Mesenchymal stem cell (in vitro differentiated cells and primary cell): ENCODE measurements around the gene PCDHGB1.
A peak's percentile ranks its signal among the peaks of the same experiment; 100 is the strongest.

Experiments
- DNase-seq: peaks from one replicate; pipeline ENCODE4 v3.0.0-alpha.2; 2013
- H2AFZ ChIP-seq: one replicate; pipeline ENCODE4 v1.6.1; 2013; ENCODE audit warnings: low read depth, mild to moderate bottlenecking, control low read depth, inconsistent platforms, low read length, moderate library complexity
- H2AK5ac ChIP-seq: 2 replicates; pipeline ENCODE4 v1.6.1; 2013; ENCODE audit warnings: low read length, moderate library complexity, mild to moderate bottlenecking, inconsistent platforms; ENCODE audit not compliant: severe bottlenecking
- H2BK120ac ChIP-seq: one replicate; pipeline ENCODE4 v1.6.1; 2013; ENCODE audit warnings: low read depth, mild to moderate bottlenecking, inconsistent platforms, low read length, moderate library complexity
- H2BK12ac ChIP-seq, 2 experiments: one replicate each; pipeline ENCODE4 v1.6.1; 2013; ENCODE audit warnings: inconsistent platforms in 2 of 2, low read length in 2 of 2, mild to moderate bottlenecking in 2 of 2, moderate library complexity in 2 of 2, control low read depth in 1 of 2
- H2BK15ac ChIP-seq: one replicate; pipeline ENCODE4 v1.6.1; 2013; ENCODE audit warnings: mild to moderate bottlenecking, low read depth, inconsistent platforms; ENCODE audit not compliant: poor library complexity, severe bottlenecking
- H2BK5ac ChIP-seq: 2 replicates; pipeline ENCODE4 v1.6.1; 2013; ENCODE audit warnings: low read depth, mild to moderate bottlenecking, low read length, control low read depth, inconsistent platforms; ENCODE audit not compliant: poor library complexity, severe bottlenecking
- H3K14ac ChIP-seq, 2 experiments: one replicate each; pipeline ENCODE4 v1.6.1; 2013; ENCODE audit warnings: inconsistent platforms in 2 of 2, low read length in 2 of 2, control low read depth in 1 of 2, mild to moderate bottlenecking in 1 of 2, moderate library complexity in 1 of 2
- H3K18ac ChIP-seq, 2 experiments: one replicate each; pipeline ENCODE4 v1.6.1; 2013; ENCODE audit warnings: inconsistent platforms in 2 of 2, low read length in 2 of 2, control low read depth in 1 of 2, low read depth in 1 of 2, mild to moderate bottlenecking in 1 of 2
- H3K23ac ChIP-seq, 2 experiments: one replicate each; pipeline ENCODE4 v1.6.1; 2013; ENCODE audit warnings: inconsistent platforms in 2 of 2, low read length in 2 of 2, mild to moderate bottlenecking in 2 of 2, moderate library complexity in 2 of 2, control low read depth in 1 of 2
- H3K27ac ChIP-seq: 2 replicates; pipeline ENCODE4 v1.5.1; 2013; ENCODE audit warnings: mild to moderate bottlenecking, moderate library complexity, low read length, control low read depth, inconsistent platforms; ENCODE audit not compliant: poor library complexity, severe bottlenecking
- H3K27me3 ChIP-seq, 2 experiments: 2 replicates each; pipeline versions ENCODE4 v1.6.1 to v1.7.0; 2013; ENCODE audit warnings: low read length in 2 of 2, mild to moderate bottlenecking in 2 of 2, moderate library complexity in 2 of 2, control low read depth in 1 of 2, inconsistent platforms in 1 of 2; ENCODE audit not compliant: control insufficient read depth in 1 of 2, insufficient read depth in 1 of 2
- H3K36me3 ChIP-seq, 2 experiments: 2 replicates each; pipeline versions ENCODE4 v1.6.1 to v1.7.0; 2013; ENCODE audit warnings: low read length in 2 of 2, control low read depth in 1 of 2, inconsistent platforms in 1 of 2, low read depth in 1 of 2, mild to moderate bottlenecking in 1 of 2; ENCODE audit not compliant: insufficient read depth in 2 of 2, control insufficient read depth in 1 of 2
- H3K4ac ChIP-seq, 2 experiments: one replicate each; pipeline ENCODE4 v1.6.1; 2013; ENCODE audit warnings: inconsistent platforms in 2 of 2, low read length in 2 of 2, mild to moderate bottlenecking in 2 of 2, moderate library complexity in 2 of 2, control low read depth in 1 of 2, low read depth in 1 of 2
- H3K4me1 ChIP-seq: 2 replicates; pipeline ENCODE4 v1.6.1; 2013; ENCODE audit warnings: low read depth, low read length, control low read depth; ENCODE audit not compliant: control insufficient read depth, insufficient read depth
- H3K4me2 ChIP-seq: 2 replicates; pipeline ENCODE4 v1.6.1; 2013; ENCODE audit warnings: low read length, mild to moderate bottlenecking, inconsistent platforms; ENCODE audit not compliant: poor library complexity, severe bottlenecking
- H3K4me3 ChIP-seq, 2 experiments: 2 replicates each; pipeline versions ENCODE4 v1.5.1 to v1.7.0; 2013; ENCODE audit warnings: low read length in 2 of 2, mild to moderate bottlenecking in 2 of 2, control low read depth in 1 of 2, low read depth in 1 of 2; ENCODE audit not compliant: insufficient read depth in 1 of 2
- H3K79me1 ChIP-seq: replicated peaks from 2 replicates; pipeline ENCODE4 v1.6.1; 2013; ENCODE audit warnings: mild to moderate bottlenecking, control low read depth, low read length, inconsistent platforms; ENCODE audit not compliant: poor library complexity, severe bottlenecking
- H3K9ac ChIP-seq: 2 replicates; pipeline ENCODE4 v1.7.0; 2013; ENCODE audit warnings: mild to moderate bottlenecking, low read length, moderate library complexity
- H3K9me3 ChIP-seq: 2 replicates; pipeline ENCODE4 v1.7.0; 2013; ENCODE audit warnings: mild to moderate bottlenecking, low read length; ENCODE audit not compliant: control insufficient read depth
- H4K8ac ChIP-seq: one replicate; pipeline ENCODE4 v1.6.1; 2013; ENCODE audit warnings: inconsistent platforms, mild to moderate bottlenecking, low read length, moderate library complexity
- H4K91ac ChIP-seq: one replicate; pipeline ENCODE4 v1.6.1; 2013; ENCODE audit warnings: mild to moderate bottlenecking, low read length, inconsistent platforms
- WGBS: methylation state at CpG from one replicate; pipeline ENCODE4 v1.1.7; 2013; ENCODE audit warnings: mixed read lengths; 5-methylcytosine and 5-hydroxymethylcytosine counted together

PCDHGB1 gene

GRCh38 chr5:141371572-141372475 lies 21.9 kb downstream of the PCDHGB1 start:
- no peak overlapping the region for H2AFZ ChIP-seq
- peak overlapping the region; percentile 30 to 31 for H3K4me3 ChIP-seq
- no peak overlapping the region for H2BK5ac ChIP-seq
- H3K14ac ChIP-seq: no peak overlapping the region
- no peak overlapping the region for H2AK5ac ChIP-seq
- no peak overlapping the region for H3K9ac ChIP-seq
- peaks cover 0 to 13% of the 10 kb centered on the region in 2 experiments for H3K27me3 ChIP-seq
- H3K4me2 ChIP-seq: no peak overlapping the region
- no peak for DNase-seq
- H3K9me3 ChIP-seq: peaks cover 48% of the 10 kb centered on the region
- no peak overlapping the region for H4K8ac ChIP-seq
- H3K18ac ChIP-seq: no peak overlapping the region
- no peak overlapping the region for H2BK15ac ChIP-seq
- H3K36me3 ChIP-seq: peaks cover 0 to 8% of the 10 kb centered on the region in 2 experiments
- no peak overlapping the region for H4K91ac ChIP-seq
- H2BK12ac ChIP-seq: no peak overlapping the region
- H3K79me1 ChIP-seq: no peaks in the 10 kb centered on the region
- no peak overlapping the region for H3K23ac ChIP-seq
- no peak overlapping the region for H3K4ac ChIP-seq
- no peak overlapping the region for H3K27ac ChIP-seq
- 94% methylated on average over 69 of the region's 69 CpGs for WGBS
- no peaks in the 10 kb centered on the region for H3K4me1 ChIP-seq
- no peak overlapping the region for H2BK120ac ChIP-seq

- no peak within 1 kb of the TSS for H3K27ac ChIP-seq
- H3K36me3 ChIP-seq: peaks cover 0 to 8% of the 10 kb centered on the region in 2 experiments
- 89% methylated on average over 27 of the region's 27 CpGs for WGBS
Observed at GRCh38 chr5:141373673-141374317, 23.9 kb downstream of the PCDHGB1 start, which contains the start of gene PCDHGA6. Gene PCDHGA6, plus strand, starts transcription at chr5:141373891. Its CDS starts 193 bp downstream, at chr5:141374084.

DNA sequence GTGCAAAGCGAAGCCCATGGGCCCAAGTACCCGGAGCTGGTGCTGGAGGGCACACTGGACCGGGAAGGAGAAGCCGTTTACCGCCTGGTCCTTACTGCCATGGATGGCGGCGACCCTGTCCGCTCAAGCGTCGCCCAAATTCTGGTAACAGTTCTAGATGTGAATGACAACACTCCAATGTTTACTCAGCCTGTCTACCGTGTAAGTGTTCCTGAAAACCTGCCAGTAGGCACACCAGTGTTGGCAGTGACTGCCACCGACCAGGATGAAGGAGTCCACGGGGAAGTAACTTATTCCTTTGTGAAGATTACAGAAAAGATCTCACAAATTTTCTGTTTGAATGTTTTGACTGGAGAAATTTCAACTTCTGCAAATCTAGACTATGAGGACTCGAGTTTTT lies 24.7 kb downstream of the PCDHGB1 start:
- no peak overlapping the region for H3K9ac ChIP-seq
- H3K4me1 ChIP-seq: no peaks in the 10 kb centered on the region

More at GRCh38 chr5:141373673-141374317, 23.9 kb downstream of the PCDHGB1 start, which contains the start of gene PCDHGA6:
- H2BK12ac ChIP-seq: no peak within 1 kb of the TSS
- H2BK5ac ChIP-seq: no peak within 1 kb of the TSS
- H2BK15ac ChIP-seq: no peak within 1 kb of the TSS
- H3K18ac ChIP-seq: no peak within 1 kb of the TSS
- H2BK120ac ChIP-seq: no peak within 1 kb of the TSS
- H3K4me1 ChIP-seq: no peaks in the 10 kb centered on the region
- H3K79me1 ChIP-seq: no peaks in the 10 kb centered on the region
- H2AFZ ChIP-seq: no peak within 1 kb of the TSS
- H3K23ac ChIP-seq: no peak within 1 kb of the TSS
- no peak within 1 kb of the TSS for H3K14ac ChIP-seq
- H3K4me3 ChIP-seq: peak within 1 kb of the TSS in 1 of 2 experiments; percentile 75
- H3K27me3 ChIP-seq: peaks cover 0 to 13% of the 10 kb centered on the region in 2 experiments
- no peak within 1 kb of the TSS for H3K4me2 ChIP-seq
- H4K8ac ChIP-seq: no peak within 1 kb of the TSS
- H3K9ac ChIP-seq: peak within 1 kb of the TSS; percentile 51
- H2AK5ac ChIP-seq: no peak within 1 kb of the TSS
- no peak within 1 kb of the TSS for H3K4ac ChIP-seq
- peaks cover 57% of the 10 kb centered on the region for H3K9me3 ChIP-seq
- H4K91ac ChIP-seq: no peak within 1 kb of the TSS
- no peak for DNase-seq

More for the DNA sequence above, 24.7 kb downstream of the PCDHGB1 start:
- Histone ChIP-seq H2AFZ (no peak overlapping the region), H2BK120ac (no peak overlapping the region), H4K91ac (no peak overlapping the region), H2BK15ac (no peak overlapping the region), H3K4ac (no peak overlapping the region), H3K14ac (no peak overlapping the region), H2BK12ac (no peak overlapping the region), H3K9me3 (peaks cover 60% of the 10 kb centered on the region), H3K36me3 (peaks cover 0 to 8% of the 10 kb centered on the region in 2 experiments), H2BK5ac (no peak overlapping the region), H2AK5ac (no peak overlapping the region), H3K79me1 (no peaks in the 10 kb centered on the region), H3K27me3 (peaks cover 0 to 13% of the 10 kb centered on the region in 2 experiments), H3K23ac (no peak overlapping the region), H3K27ac (no peak overlapping the region), H3K4me2 (no peak overlapping the region), H3K4me3 (peak overlapping the region in 1 of 2 experiments; percentile 75), H4K8ac (no peak overlapping the region), H3K18ac (no peak overlapping the region)
- DNase-seq: no peak
- 91% methylated on average over 14 of the region's 14 CpGs for WGBS
